Endothelial cell of umbilical vein (primary cell): Measurements from ENCODE around the gene CAND1. TPM values are rescaled to one million over a fixed set of nuclear protein-coding genes. Genes with fewer than 3 reads are reported as not detected.

Source experiments
- BruUV-seq: library from RNA; stranded (reverse); fragments of 400-500 nt; replicated peaks from 2 replicates; lab custom pipeline; 2021; lab: Mats Ljungman, UMichigan
- CTCF ChIA-PET: fragments of 300-600, 350-600 bp; sonication (Branson Sonifier 250); formaldehyde crosslinking; loops from one replicate; lab custom pipeline; 2021; ENCODE audit warnings: antibody characterized with exemption, inconsistent platforms; lab: Charles Lee
- POLR2A ChIA-PET: fragments of 300-600, 350-600 bp; sonication (Branson Sonifier 250); formaldehyde crosslinking; loops from one replicate; lab custom pipeline; 2021; ENCODE audit warnings: antibody characterized with exemption, inconsistent platforms; lab: Charles Lee
- DNase-seq: peaks from one replicate; pipeline ENCODE4 v3.0.0-alpha.2; 2011; ENCODE audit warnings: low read depth, low spot score
- FAIRE-seq: peaks from 2 replicates; lab custom pipeline; 2011; peaks lifted over from hg19 to GRCh38; lab: Jason Lieb, UNC
- H2AFZ ChIP-seq: 2 replicates; pipeline ENCODE4 v1.6.0; 2012; ENCODE audit warnings: low read depth, low read length, control low read depth, inconsistent platforms
- H3K27ac ChIP-seq: 2 replicates; pipeline ENCODE4 v1.5.1; 2011; ENCODE audit warnings: low read depth, mild to moderate bottlenecking, control low read depth, low read length, moderate library complexity; ENCODE audit not compliant: insufficient read depth
- H3K27me3 ChIP-seq, 2 experiments: 2 replicates each; pipeline versions ENCODE4 v1.6.0 to v1.6.1; 2011; ENCODE audit warnings: low read length in 2 of 2, mixed read lengths in 1 of 2; ENCODE audit not compliant: control insufficient read depth in 2 of 2, insufficient read depth in 2 of 2
- H3K36me3 ChIP-seq, 2 experiments: 2 replicates in 1 of 2; 3 replicates in 1 of 2; pipeline ENCODE4 v1.5.1; 2011; ENCODE audit warnings: low read length in 2 of 2, mild to moderate bottlenecking in 1 of 2, moderate library complexity in 1 of 2; ENCODE audit not compliant: control insufficient read depth in 2 of 2, insufficient read depth in 2 of 2; ENCODE audit errors: extremely low read depth in 1 of 2
- H3K4me1 ChIP-seq: 3 replicates; pipeline ENCODE4 v1.5.1; 2011; ENCODE audit warnings: mild to moderate bottlenecking, low read length; ENCODE audit not compliant: control insufficient read depth, insufficient read depth; ENCODE audit errors: extremely low read depth
- H3K4me2 ChIP-seq: 2 replicates; pipeline ENCODE4 v1.6.1; 2011; ENCODE audit warnings: low read length, control low read depth, mixed read lengths; ENCODE audit not compliant: insufficient read depth
- H3K4me3 ChIP-seq, 3 experiments: fragments of 200-600 bp in 1 of 3; sonication (generic), shearing (Covaris generic) in 1 of 3; replicated peaks in 1 of 3; 2 replicates each; pipeline ENCODE4 v1.5.1; 2011 to 2016; ENCODE audit warnings: control low read depth in 3 of 3, low read length in 3 of 3, mild to moderate bottlenecking in 2 of 3, inconsistent platforms in 1 of 3, low read depth in 1 of 3, moderate library complexity in 1 of 3; ENCODE audit not compliant: insufficient read depth in 1 of 3
- H3K79me2 ChIP-seq: 2 replicates; pipeline ENCODE4 v1.6.0; 2012; ENCODE audit warnings: low read length, inconsistent platforms; ENCODE audit not compliant: control insufficient read depth, insufficient read depth
- H3K9ac ChIP-seq: replicated peaks from 2 replicates; pipeline ENCODE3; 2011; ENCODE audit warnings: low read length, control low read depth; ENCODE audit not compliant: insufficient read depth; ENCODE audit errors: extremely low read depth
- H3K9me1 ChIP-seq: replicated peaks from 3 replicates; pipeline ENCODE4 v1.6.0; 2011; ENCODE audit warnings: mild to moderate bottlenecking, low read length; ENCODE audit not compliant: control insufficient read depth, insufficient read depth; ENCODE audit errors: extremely low read depth
- H3K9me3 ChIP-seq: replicated peaks from 2 replicates; pipeline ENCODE4 v1.5.1; 2012; ENCODE audit warnings: low read length, inconsistent platforms; ENCODE audit not compliant: control insufficient read depth, insufficient read depth
- H4K20me1 ChIP-seq: replicated peaks from 2 replicates; pipeline ENCODE3; 2011; ENCODE audit warnings: mild to moderate bottlenecking, low read length; ENCODE audit not compliant: control insufficient read depth, insufficient read depth; ENCODE audit errors: extremely low read depth
- CTCF ChIP-seq, 2 donors: IDR thresholded peaks; 1 replicate in 1 of 2; 2 replicates in 1 of 2; pipeline ENCODE4 v1.5.1; 2011; ENCODE audit warnings: low read length in 2 of 2, mild to moderate bottlenecking in 2 of 2, moderate library complexity in 2 of 2, control low read depth in 1 of 2, inconsistent platforms in 1 of 2, low read depth in 1 of 2; ENCODE audit not compliant: insufficient read depth in 1 of 2; ENCODE audit errors: extremely low read depth in 1 of 2
- EZH2 ChIP-seq: IDR thresholded peaks from 2 replicates; pipeline ENCODE4 v1.6.1; 2012; ENCODE audit warnings: borderline replicate concordance, low read depth, mild to moderate bottlenecking, moderate library complexity, low read length, inconsistent platforms; ENCODE audit not compliant: severe bottlenecking
- FOS ChIP-seq: IDR thresholded peaks from 2 replicates; pipeline ENCODE4 v1.6.1; 2011; ENCODE audit warnings: mild to moderate bottlenecking, low read length, moderate library complexity, borderline replicate concordance; ENCODE audit not compliant: insufficient read depth
- GATA2 ChIP-seq: IDR thresholded peaks from 2 replicates; pipeline ENCODE4 v1.7.0; 2011; ENCODE audit warnings: low read depth, mild to moderate bottlenecking, moderate library complexity, mixed read lengths, low read length; ENCODE audit not compliant: insufficient read length, insufficient read depth
- JUN ChIP-seq: IDR thresholded peaks from 2 replicates; pipeline ENCODE4 v1.6.1; 2011; ENCODE audit warnings: borderline replicate concordance, low read depth; ENCODE audit not compliant: insufficient read length, insufficient read depth
- MAX ChIP-seq: IDR thresholded peaks from 2 replicates; pipeline ENCODE4 v1.6.1; 2011; ENCODE audit not compliant: insufficient read depth, insufficient read length
- MYC ChIP-seq: IDR thresholded peaks from one replicate; pipeline ENCODE4 v1.6.1; 2011; ENCODE audit warnings: mild to moderate bottlenecking, low read depth, low read length
- POLR2A ChIP-seq: IDR thresholded peaks from 2 replicates; pipeline ENCODE4 v1.6.1; 2012; ENCODE audit warnings: low read depth, mild to moderate bottlenecking, control low read depth, low read length
- POLR2AphosphoS5 ChIP-seq: IDR thresholded peaks from 2 replicates; pipeline ENCODE4 v1.6.1; 2012; ENCODE audit warnings: low read depth, mild to moderate bottlenecking, control low read depth, low read length, moderate library complexity; ENCODE audit not compliant: insufficient read depth
- dilution Hi-C: fragments of 300-500 bp; cut with MboI; formaldehyde crosslinking; loops from one replicate; pipeline ENCODE4 v1.15.0; 2019; ENCODE audit warnings: low sequenced_read_pairs; ENCODE audit not compliant: extremely low pct_ligation_motif_present
- intact Hi-C: fragments of 100-400 bp; cut with micrococcal nuclease; formaldehyde crosslinking; loops from one replicate; pipeline ENCODE4 v1.10.0; 2022
- polyA plus RNA-seq, 4 experiments: library from polyadenylated mRNA; depleted of rRNA in 3 of 4; stranded (reverse) in 3 of 4; unstranded in 1 of 4; fragments of >200 nt; gene quantifications; 2 replicates each; pipeline versions ENCODE4 v1.2.1 to v1.2.3, GENCODE V29; 2011 to 2012; ENCODE audit warnings: missing spikeins in 1 of 4
- total RNA-seq: library from RNA; stranded (reverse); gene quantifications from 2 replicates; pipeline ENCODE4 v1.2.3, GENCODE V29; 2021

The CAND1 gene
- total and polyA plus RNA-seq, 2 donors (not counting 3 experiments of a cell fraction or from before 2014, with no cell fraction given): 28.3 to 128 TPM

- Histone ChIP-seq H3K4me1 (no peaks in the 10 kb centered on the region), H3K27me3 (no peaks in the 10 kb centered on the region), H3K9me3 (no peaks in the 10 kb centered on the region), H3K4me3 (no peak overlapping the region), H3K9ac (no peak overlapping the region), H3K9me1 (no peaks in the 10 kb centered on the region), H3K4me2 (no peak overlapping the region), H4K20me1 (peaks cover 2% of the 10 kb centered on the region), H3K79me2 (peaks cover 12% of the 10 kb centered on the region), H2AFZ (no peak overlapping the region), H3K36me3 (peaks cover 0 to 14% of the 10 kb centered on the region in 2 experiments), H3K27ac (no peak overlapping the region)
- dilution Hi-C loops: no loop called here
- intact Hi-C loops: no loop called here
- FAIRE-seq: no peak
- TF ChIP-seq JUN (no peak), EZH2 (no peak), CTCF (IDR thresholded peaks at IDR 0.05; ENCODE audit: extremely low read depth in 1 of 2, insufficient read depth in 1 of 2, low read depth in 1 of 2, low read length in 2 of 2) (no peak), GATA2 (no peak), FOS (no peak), MYC (no peak), POLR2A (no peak), MAX (no peak), POLR2AphosphoS5 (no peak)
- no TSS peak for BruUV-seq
- no peak for DNase-seq
- ChIA-PET CTCF (interaction anchor here (0.7 to 1.1 kb wide), 2 partner anchors 13 to 644 kb away, joined by 3 read pairs; no protein-coding TSS in a partner anchor), POLR2A (no interaction called here)
These were observed 30.4 kb downstream of the CAND1 start for GRCh38 chr12:67299526-67299925.
